GM23338 (cell line): Measurements from ENCODE around the gene PRELID3B. TPM values are rescaled to one million over a fixed set of nuclear protein-coding genes. Genes with fewer than 3 reads are reported as not detected.

Experiments
- ATAC-seq: fragments of 200-7000 bp; cut with Tn5 transposase; 3 replicates; pipeline ENCODE4 v1.9.1; 2020
- DNase-seq: peaks from one replicate; pipeline ENCODE4 v3.0.0-alpha.2; 2015; ENCODE audit warnings: low spot score
- H2AFZ ChIP-seq: fragments of 200-600 bp; sonication (generic); 2 replicates; pipeline ENCODE4 v1.8.0; 2016; ENCODE audit warnings: antibody characterized with exemption, mild to moderate bottlenecking, moderate library complexity
- H3F3A ChIP-seq: fragments of 200-600 bp; sonication (generic); replicated peaks from 2 replicates; pipeline ENCODE4 v1.8.0; 2017; ENCODE audit warnings: antibody characterized with exemption, mixed run types, low read depth
- H3K27ac ChIP-seq: fragments of 200-600 bp; sonication (generic); 2 replicates; pipeline ENCODE4 v1.6.1; 2016; ENCODE audit warnings: low read depth
- H3K27me3 ChIP-seq: fragments of 200-600 bp; sonication (generic); 2 replicates; pipeline ENCODE4 v1.8.0; 2016; ENCODE audit warnings: mild to moderate bottlenecking, mixed run types, moderate library complexity; ENCODE audit not compliant: insufficient read depth
- H3K36me3 ChIP-seq: fragments of 200-600 bp; sonication (generic); 2 replicates; pipeline ENCODE4 v1.8.0; 2016; ENCODE audit warnings: mild to moderate bottlenecking; ENCODE audit not compliant: insufficient read depth
- H3K4me1 ChIP-seq: fragments of 200-600 bp; sonication (generic); 2 replicates; pipeline ENCODE4 v1.8.0; 2016; ENCODE audit warnings: mild to moderate bottlenecking, moderate library complexity; ENCODE audit not compliant: insufficient read depth
- H3K4me2 ChIP-seq: fragments of 200-600 bp; sonication (generic); 2 replicates; pipeline ENCODE4 v1.7.1; 2017; ENCODE audit warnings: mixed run types
- H3K4me3 ChIP-seq: fragments of 200-600 bp; sonication (generic); 2 replicates; pipeline ENCODE4 v1.6.1; 2016; ENCODE audit warnings: mixed run types
- H3K79me2 ChIP-seq: fragments of 200-600 bp; sonication (generic); replicated peaks from 2 replicates; pipeline ENCODE4 v1.8.0; 2017; ENCODE audit warnings: mild to moderate bottlenecking; ENCODE audit not compliant: insufficient read depth
- H3K9me2 ChIP-seq: fragments of 200-600 bp; sonication (generic); 2 replicates; pipeline ENCODE4 v1.8.0; 2017; ENCODE audit not compliant: insufficient read depth
- H4K20me1 ChIP-seq: fragments of 200-600 bp; sonication (generic); replicated peaks from 2 replicates; pipeline ENCODE4 v1.8.0; 2017; ENCODE audit warnings: mild to moderate bottlenecking; ENCODE audit not compliant: insufficient read depth
- H3K27ac Mint-ChIP-seq: 2 replicates; pipeline ENCODE4 v1.8.0; 2020; ENCODE audit warnings: inconsistent platforms, mild to moderate bottlenecking, moderate library complexity, mixed read lengths
- H3K27me3 Mint-ChIP-seq: 3 replicates; pipeline ENCODE4 v1.8.0; 2022; ENCODE audit warnings: low read depth, mild to moderate bottlenecking, moderate library complexity, mixed read lengths, inconsistent platforms; ENCODE audit not compliant: insufficient read depth, poor library complexity
- H3K36me3 Mint-ChIP-seq: 3 replicates; pipeline ENCODE4 v1.8.0; 2021; ENCODE audit warnings: low read depth, mild to moderate bottlenecking, inconsistent platforms, moderate library complexity, mixed read lengths
- H3K4me1 Mint-ChIP-seq: 3 replicates; pipeline ENCODE4 v1.8.0; 2020; ENCODE audit warnings: mild to moderate bottlenecking, inconsistent platforms, mixed read lengths
- H3K4me3 Mint-ChIP-seq: 3 replicates; pipeline ENCODE4 v1.8.0; 2021; ENCODE audit warnings: moderate library complexity, mild to moderate bottlenecking, inconsistent platforms, mixed read lengths
- H3K9me3 Mint-ChIP-seq: 3 replicates; pipeline ENCODE4 v1.8.0; 2020; ENCODE audit warnings: moderate library complexity, mild to moderate bottlenecking, inconsistent platforms, mixed read lengths
- CREB1 ChIP-seq: fragments of 250-450 bp; sonication (Bioruptor Pico); IDR thresholded peaks from 2 replicates; pipeline ENCODE4 v1.5.0; 2020; ENCODE audit warnings: low read depth, mild to moderate bottlenecking, moderate library complexity
- ETS1 ChIP-seq: IDR thresholded peaks from 2 replicates; pipeline ENCODE4 v1.6.1; 2016; ENCODE audit warnings: antibody characterized with exemption
- EZH2phosphoT487 ChIP-seq: fragments of 200-600 bp; sonication (generic); IDR thresholded peaks from one replicate; pipeline ENCODE4 v1.8.1; 2018; ENCODE audit warnings: antibody characterized with exemption; ENCODE audit not compliant: unreplicated experiment
- JUNB ChIP-seq: IDR thresholded peaks from one replicate; pipeline ENCODE4 v1.6.1; 2016; ENCODE audit warnings: antibody characterized with exemption; ENCODE audit not compliant: unreplicated experiment
- NANOG ChIP-seq: IDR thresholded peaks from 2 replicates; pipeline ENCODE4 v1.6.1; 2016; ENCODE audit warnings: antibody characterized with exemption, borderline replicate concordance
- POLR2AphosphoS5 ChIP-seq: IDR thresholded peaks from 2 replicates; pipeline ENCODE4 v1.6.1; 2016; ENCODE audit warnings: antibody characterized with exemption, low read depth
- STAT1 ChIP-seq: IDR thresholded peaks from one replicate; pipeline ENCODE4 v1.6.1; 2016; ENCODE audit warnings: antibody characterized with exemption; ENCODE audit not compliant: unreplicated experiment
- ZNF114 ChIP-seq: fragments of 250-450 bp; sonication (Bioruptor Pico); IDR thresholded peaks from 2 replicates; pipeline ENCODE4 v1.5.0; 2020; ENCODE audit warnings: mild to moderate bottlenecking, moderate library complexity
- polyA plus RNA-seq: library from polyadenylated mRNA; unstranded; fragments of >200 nt; fragmentation: Nextera tagmentation; extraction: Ambion mirVana; gene quantifications from 2 replicates; pipeline ENCODE4 v1.2.1, GENCODE V29; 2016
- total RNA-seq: library from RNA; depleted of rRNA; stranded (reverse); fragments of >200 nt; shearing (Covaris generic); gene quantifications from 2 replicates; pipeline ENCODE4 v1.2.3, GENCODE V29; 2014
- TF ChIP-seq, protein P1 (sequence below): fragments of 250-450 bp; sonication (Bioruptor Pico); IDR thresholded peaks from 2 replicates; pipeline ENCODE4 v1.5.0; 2020; ENCODE audit warnings: mild to moderate bottlenecking, moderate library complexity
- TF ChIP-seq, protein P2 (sequence below), 2 experiments: fragments of 200-600 bp in 1 of 2; sonication (generic) in 1 of 2; conservative IDR thresholded peaks; 2 replicates each; pipeline versions ENCODE4 v1.5.1 to v1.6.1; 2016 to 2017; ENCODE audit warnings: antibody characterized with exemption in 2 of 2, low read depth in 2 of 2, mild to moderate bottlenecking in 2 of 2, moderate library complexity in 1 of 2

PRELID3B gene
- total and polyA plus RNA-seq, 2 experiments from 2014 or later = 42.7 to 43.6 TPM

GRCh38 chr20:59022754-59023153 is 19.8 kb downstream of the PRELID3B start:
- no peak overlapping the region; the same call in 1 of the 2 replicates for H3K27ac Mint-ChIP-seq
- H4K20me1 ChIP-seq = peaks cover 8% of the 10 kb centered on the region
- H2AFZ ChIP-seq = no peak overlapping the region

More at GRCh38 chr20:59022754-59023153, 19.8 kb downstream of the PRELID3B start:
- Mint-ChIP-seq H3K36me3 (peaks cover 43% of the 10 kb centered on the region), H3K4me3 (no peak overlapping the region), H3K27me3 (peaks cover 18% of the 10 kb centered on the region), H3K4me1 (peaks cover 26% of the 10 kb centered on the region), H3K9me3 (no peaks in the 10 kb centered on the region)
- no peak overlapping the region for H3K4me3 ChIP-seq
- no peaks in the 10 kb centered on the region for H3K27me3 ChIP-seq
- DNase-seq = no peak
- H3K4me2 ChIP-seq = no peak overlapping the region
- H3K36me3 ChIP-seq = peaks cover 18% of the 10 kb centered on the region; the same call in 1 of the 2 replicates
- no peaks in the 10 kb centered on the region for H3K9me2 ChIP-seq
- no peak overlapping the region for H3K27ac ChIP-seq
- 0 out of 2 replicates have a peak, but pooled peaks cover 2% of the 10 kb centered on the region for H3F3A ChIP-seq
- TF ChIP-seq, protein P1, sequence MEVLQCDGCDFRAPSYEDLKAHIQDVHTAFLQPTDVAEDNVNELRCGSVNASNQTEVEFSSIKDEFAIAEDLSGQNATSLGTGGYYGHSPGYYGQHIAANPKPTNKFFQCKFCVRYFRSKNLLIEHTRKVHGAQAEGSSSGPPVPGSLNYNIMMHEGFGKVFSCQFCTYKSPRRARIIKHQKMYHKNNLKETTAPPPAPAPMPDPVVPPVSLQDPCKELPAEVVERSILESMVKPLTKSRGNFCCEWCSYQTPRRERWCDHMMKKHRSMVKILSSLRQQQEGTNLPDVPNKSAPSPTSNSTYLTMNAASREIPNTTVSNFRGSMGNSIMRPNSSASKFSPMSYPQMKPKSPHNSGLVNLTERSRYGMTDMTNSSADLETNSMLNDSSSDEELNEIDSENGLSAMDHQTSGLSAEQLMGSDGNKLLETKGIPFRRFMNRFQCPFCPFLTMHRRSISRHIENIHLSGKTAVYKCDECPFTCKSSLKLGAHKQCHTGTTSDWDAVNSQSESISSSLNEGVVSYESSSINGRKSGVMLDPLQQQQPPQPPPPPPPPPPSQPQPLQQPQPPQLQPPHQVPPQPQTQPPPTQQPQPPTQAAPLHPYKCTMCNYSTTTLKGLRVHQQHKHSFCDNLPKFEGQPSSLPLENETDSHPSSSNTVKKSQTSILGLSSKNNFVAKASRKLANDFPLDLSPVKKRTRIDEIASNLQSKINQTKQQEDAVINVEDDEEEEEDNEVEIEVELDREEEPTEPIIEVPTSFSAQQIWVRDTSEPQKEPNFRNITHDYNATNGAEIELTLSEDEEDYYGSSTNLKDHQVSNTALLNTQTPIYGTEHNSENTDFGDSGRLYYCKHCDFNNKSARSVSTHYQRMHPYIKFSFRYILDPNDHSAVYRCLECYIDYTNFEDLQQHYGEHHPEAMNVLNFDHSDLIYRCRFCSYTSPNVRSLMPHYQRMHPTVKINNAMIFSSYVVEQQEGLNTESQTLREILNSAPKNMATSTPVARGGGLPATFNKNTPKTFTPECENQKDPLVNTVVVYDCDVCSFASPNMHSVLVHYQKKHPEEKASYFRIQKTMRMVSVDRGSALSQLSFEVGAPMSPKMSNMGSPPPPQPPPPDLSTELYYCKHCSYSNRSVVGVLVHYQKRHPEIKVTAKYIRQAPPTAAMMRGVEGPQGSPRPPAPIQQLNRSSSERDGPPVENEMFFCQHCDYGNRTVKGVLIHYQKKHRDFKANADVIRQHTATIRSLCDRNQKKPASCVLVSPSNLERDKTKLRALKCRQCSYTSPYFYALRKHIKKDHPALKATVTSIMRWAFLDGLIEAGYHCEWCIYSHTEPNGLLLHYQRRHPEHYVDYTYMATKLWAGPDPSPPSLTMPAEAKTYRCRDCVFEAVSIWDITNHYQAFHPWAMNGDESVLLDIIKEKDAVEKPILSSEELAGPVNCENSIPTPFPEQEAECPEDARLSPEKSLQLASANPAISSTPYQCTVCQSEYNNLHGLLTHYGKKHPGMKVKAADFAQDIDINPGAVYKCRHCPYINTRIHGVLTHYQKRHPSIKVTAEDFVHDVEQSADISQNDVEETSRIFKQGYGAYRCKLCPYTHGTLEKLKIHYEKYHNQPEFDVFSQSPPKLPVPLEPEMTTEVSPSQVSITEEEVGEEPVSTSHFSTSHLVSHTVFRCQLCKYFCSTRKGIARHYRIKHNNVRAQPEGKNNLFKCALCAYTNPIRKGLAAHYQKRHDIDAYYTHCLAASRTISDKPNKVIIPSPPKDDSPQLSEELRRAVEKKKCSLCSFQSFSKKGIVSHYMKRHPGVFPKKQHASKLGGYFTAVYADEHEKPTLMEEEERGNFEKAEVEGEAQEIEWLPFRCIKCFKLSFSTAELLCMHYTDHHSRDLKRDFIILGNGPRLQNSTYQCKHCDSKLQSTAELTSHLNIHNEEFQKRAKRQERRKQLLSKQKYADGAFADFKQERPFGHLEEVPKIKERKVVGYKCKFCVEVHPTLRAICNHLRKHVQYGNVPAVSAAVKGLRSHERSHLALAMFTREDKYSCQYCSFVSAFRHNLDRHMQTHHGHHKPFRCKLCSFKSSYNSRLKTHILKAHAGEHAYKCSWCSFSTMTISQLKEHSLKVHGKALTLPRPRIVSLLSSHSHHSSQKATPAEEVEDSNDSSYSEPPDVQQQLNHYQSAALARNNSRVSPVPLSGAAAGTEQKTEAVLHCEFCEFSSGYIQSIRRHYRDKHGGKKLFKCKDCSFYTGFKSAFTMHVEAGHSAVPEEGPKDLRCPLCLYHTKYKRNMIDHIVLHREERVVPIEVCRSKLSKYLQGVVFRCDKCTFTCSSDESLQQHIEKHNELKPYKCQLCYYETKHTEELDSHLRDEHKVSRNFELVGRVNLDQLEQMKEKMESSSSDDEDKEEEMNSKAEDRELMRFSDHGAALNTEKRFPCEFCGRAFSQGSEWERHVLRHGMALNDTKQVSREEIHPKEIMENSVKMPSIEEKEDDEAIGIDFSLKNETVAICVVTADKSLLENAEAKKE = no peak
- TF ChIP-seq ETS1 (no peak), EZH2phosphoT487 (no peak), JUNB (no peak), CREB1 (no peak), POLR2AphosphoS5 (no peak), NANOG (no peak), ZNF114 (no peak), STAT1 (no peak)
- TF ChIP-seq, protein P2, sequence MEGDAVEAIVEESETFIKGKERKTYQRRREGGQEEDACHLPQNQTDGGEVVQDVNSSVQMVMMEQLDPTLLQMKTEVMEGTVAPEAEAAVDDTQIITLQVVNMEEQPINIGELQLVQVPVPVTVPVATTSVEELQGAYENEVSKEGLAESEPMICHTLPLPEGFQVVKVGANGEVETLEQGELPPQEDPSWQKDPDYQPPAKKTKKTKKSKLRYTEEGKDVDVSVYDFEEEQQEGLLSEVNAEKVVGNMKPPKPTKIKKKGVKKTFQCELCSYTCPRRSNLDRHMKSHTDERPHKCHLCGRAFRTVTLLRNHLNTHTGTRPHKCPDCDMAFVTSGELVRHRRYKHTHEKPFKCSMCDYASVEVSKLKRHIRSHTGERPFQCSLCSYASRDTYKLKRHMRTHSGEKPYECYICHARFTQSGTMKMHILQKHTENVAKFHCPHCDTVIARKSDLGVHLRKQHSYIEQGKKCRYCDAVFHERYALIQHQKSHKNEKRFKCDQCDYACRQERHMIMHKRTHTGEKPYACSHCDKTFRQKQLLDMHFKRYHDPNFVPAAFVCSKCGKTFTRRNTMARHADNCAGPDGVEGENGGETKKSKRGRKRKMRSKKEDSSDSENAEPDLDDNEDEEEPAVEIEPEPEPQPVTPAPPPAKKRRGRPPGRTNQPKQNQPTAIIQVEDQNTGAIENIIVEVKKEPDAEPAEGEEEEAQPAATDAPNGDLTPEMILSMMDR (conservative IDR thresholded peaks at IDR 0.05; ENCODE audit: low read depth in 2 of 2) = no peak
- H3K4me1 ChIP-seq = peaks cover 13% of the 10 kb centered on the region
- ATAC-seq = no peak
- peaks cover 15% of the 10 kb centered on the region for H3K79me2 ChIP-seq
